Measurements from ENCODE around the gene UGT1A4. TPM values are rescaled to one million over a fixed set of nuclear protein-coding genes. Genes with fewer than 3 reads are reported as not detected.

Gene UGT1A4
- total RNA-seq, result not detected

GRCh38 chr2:233718552-233718951 is at the start of gene UGT1A4:
TSS of gene UGT1A4 (plus strand) at chr2:233718736. CDS start at chr2:233718821, 85 bp downstream.

DNA sequence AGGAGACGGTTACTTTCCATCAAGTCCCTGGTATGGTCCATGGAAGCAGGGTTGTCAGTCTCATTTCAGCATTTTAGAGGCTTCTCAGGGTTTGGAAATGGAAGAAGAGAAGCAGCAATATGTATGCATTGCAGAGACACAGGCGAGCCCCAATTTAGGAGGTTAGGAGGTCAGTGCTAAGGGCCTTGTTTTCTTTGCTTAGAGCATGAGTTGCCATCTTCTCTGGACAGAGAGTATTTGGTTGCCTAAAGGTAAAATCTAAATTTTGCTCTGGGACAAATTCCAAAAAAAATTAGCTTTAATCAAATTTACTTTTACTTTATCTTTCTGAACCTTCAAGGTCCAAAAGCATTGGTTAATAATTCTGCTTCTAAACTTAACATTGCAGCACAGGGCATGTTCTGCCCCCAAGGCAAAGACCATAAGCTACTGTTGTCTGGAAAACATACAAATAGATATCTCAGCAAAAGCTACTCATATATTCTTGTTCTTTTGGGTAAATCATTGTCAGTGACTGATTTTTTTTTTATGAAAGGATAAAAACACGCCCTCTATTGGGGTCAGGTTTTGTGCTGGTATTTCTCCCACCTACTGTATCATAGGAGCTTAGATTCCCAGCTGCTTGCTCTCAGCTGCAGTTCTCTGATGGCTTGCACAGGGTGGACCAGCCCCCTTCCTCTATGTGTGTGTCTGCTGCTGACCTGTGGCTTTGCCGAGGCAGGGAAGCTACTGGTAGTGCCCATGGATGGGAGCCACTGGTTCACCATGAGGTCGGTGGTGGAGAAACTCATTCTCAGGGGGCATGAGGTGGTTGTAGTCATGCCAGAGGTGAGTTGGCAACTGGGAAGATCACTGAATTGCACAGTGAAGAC is 47.0 kb upstream of the UGT1A4 start, which contains the start of gene UGT1A9:
UGT1A9 (plus strand) TSS at position 609 of the 872 bp plus-strand sequence; CDS start at position 646, 37 bp downstream.

DNA sequence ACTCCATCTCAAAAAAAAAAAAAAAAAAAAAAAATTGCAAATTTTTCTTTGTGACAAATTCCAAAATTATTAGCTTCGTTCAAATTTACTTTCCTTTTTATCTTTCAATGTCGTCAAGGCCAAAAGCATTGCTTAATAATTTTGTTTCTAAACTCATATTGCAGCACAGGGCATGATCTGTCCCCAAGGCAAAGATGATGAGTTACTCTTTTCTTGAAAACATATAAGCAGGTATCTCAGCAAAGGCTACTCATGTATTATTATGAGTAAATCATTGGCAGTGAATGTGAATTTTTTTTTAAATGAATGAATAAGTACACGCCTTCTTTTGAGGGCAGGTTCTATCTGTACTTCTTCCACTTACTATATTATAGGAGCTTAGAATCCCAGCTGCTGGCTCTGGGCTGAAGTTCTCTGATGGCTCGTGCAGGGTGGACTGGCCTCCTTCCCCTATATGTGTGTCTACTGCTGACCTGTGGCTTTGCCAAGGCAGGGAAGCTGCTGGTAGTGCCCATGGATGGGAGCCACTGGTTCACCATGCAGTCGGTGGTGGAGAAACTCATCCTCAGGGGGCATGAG is 36.9 kb upstream of the UGT1A4 start, which contains the start of gene UGT1A7:
UGT1A7 (plus strand) TSS at position 381 of the 579 bp plus-strand sequence; CDS start at position 418, 37 bp downstream.

GRCh38 chr2:233692648-233693047 is 25.9 kb upstream of the UGT1A4 start, which contains the start of gene UGT1A6:
TSS of gene UGT1A6 (plus strand) at chr2:233692890. CDS start at chr2:233693005, 115 bp downstream.

DNA sequence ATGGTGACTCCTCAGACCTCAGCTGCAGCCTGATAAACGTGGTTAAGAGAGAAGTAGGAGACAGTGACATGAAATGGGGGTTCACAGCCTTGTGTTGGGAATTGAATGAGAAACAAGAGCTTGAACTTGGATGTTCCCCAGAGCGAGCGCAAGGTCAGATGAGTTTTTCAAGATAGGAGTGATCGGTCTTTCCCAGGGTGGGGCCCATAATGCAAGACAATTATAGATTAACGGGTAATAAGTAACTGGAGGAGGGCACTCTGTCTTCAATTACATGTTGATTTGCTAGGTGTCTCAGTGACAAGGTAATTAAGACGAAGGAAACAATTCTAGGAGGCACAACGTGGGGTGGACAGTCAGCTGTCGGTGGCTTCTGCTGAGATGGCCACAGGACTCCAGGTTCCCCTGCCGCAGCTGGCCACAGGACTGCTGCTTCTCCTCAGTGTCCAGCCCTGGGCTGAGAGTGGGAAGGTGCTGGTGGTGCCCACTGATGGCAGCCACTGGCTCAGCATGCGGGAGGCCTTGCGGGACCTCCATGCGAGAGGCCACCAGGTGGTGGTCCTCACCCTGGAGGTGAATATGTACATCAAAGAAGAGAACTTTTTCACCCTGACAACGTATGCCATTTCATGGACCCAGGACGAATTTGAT is 5.8 kb upstream of the UGT1A4 start, which contains the start of gene UGT1A5:
UGT1A5 (plus strand) TSS at position 297 of the 651 bp plus-strand sequence; CDS start at position 382, 85 bp downstream.

GRCh38 chr2:233728723-233729301 is 10.3 kb downstream of the UGT1A4 start, which contains the start of gene UGT1A3:
TSS of gene UGT1A3 (plus strand) at chr2:233729042. CDS start at chr2:233729127, 85 bp downstream.

GRCh38 chr2:233760043-233760442 is 41.5 kb downstream of the UGT1A4 start, which contains the start of gene UGT1A1:
TSS of gene UGT1A1 (plus strand) at chr2:233760270. CDS start at chr2:233760288, 18 bp downstream.

GRCh38 chr2:233778030-233778429 is 59.5 kb downstream of the UGT1A4 start, which contains the start of gene MROH2A:
TSS of gene MROH2A (plus strand) at chr2:233778330. CDS start at chr2:233779359, 1,029 bp downstream.

Other genes with a start within 250 kb of the UGT1A4 start
- 10 to 100 TPM; 23.7 to 28.6 TPM for gene USP40, start 152.0 kb upstream of the UGT1A4 start, total RNA-seq
- gene UGT1A8, start 101.1 kb upstream of the UGT1A4 start, total RNA-seq, result not detected
- gene UGT1A10, start 82.3 kb upstream of the UGT1A4 start, total RNA-seq, result not detected
- not detected for gene UGT1A9, start 46.8 kb upstream of the UGT1A4 start, total RNA-seq
- gene UGT1A7, start 36.8 kb upstream of the UGT1A4 start, total RNA-seq, result not detected
- not detected for gene UGT1A6, start 25.8 kb upstream of the UGT1A4 start, total RNA-seq
- not detected for gene UGT1A5, start 5.8 kb upstream of the UGT1A4 start, total RNA-seq
- gene UGT1A3, start 10.3 kb downstream of the UGT1A4 start, total RNA-seq, result not detected
- not detected for gene UGT1A1, start 41.5 kb downstream of the UGT1A4 start, total RNA-seq
- gene MROH2A, start 59.6 kb downstream of the UGT1A4 start, total RNA-seq, result not detected
- gene HJURP, start 135.8 kb downstream of the UGT1A4 start, total RNA-seq, result 10 to 100 TPM; 16.9 to 40.6 TPM
- gene TRPM8, start 198.6 kb downstream of the UGT1A4 start, total RNA-seq, result under 1 TPM in 1 of 2 donors, not detected in 1; under 0.01 TPM